Ramos (cell line): ENCODE measurements around the gene FRMD4A.
"Not testable (repeated sequence)": the region's sequence is repeated elsewhere in the genome, so short reads cannot be mapped to it uniquely, and the experiment has no call there.

Source experiments
- in situ Hi-C: fragments of 300-500 bp; cut with MboI; formaldehyde crosslinking; loops from one replicate; pipeline ENCODE4 v1.14.3; 2022; ENCODE audit warnings: low sequenced_read_pairs; ENCODE audit not compliant: unreplicated experiment

FRMD4A gene

GRCh38 chr10:13971601-13972475 lies 358.9 kb downstream of the FRMD4A start:
- in situ Hi-C loops = no loop called here

GRCh38 chr10:13970957-13971353 lies 359.8 kb downstream of the FRMD4A start:
- in situ Hi-C loops = no loop called here

DNA sequence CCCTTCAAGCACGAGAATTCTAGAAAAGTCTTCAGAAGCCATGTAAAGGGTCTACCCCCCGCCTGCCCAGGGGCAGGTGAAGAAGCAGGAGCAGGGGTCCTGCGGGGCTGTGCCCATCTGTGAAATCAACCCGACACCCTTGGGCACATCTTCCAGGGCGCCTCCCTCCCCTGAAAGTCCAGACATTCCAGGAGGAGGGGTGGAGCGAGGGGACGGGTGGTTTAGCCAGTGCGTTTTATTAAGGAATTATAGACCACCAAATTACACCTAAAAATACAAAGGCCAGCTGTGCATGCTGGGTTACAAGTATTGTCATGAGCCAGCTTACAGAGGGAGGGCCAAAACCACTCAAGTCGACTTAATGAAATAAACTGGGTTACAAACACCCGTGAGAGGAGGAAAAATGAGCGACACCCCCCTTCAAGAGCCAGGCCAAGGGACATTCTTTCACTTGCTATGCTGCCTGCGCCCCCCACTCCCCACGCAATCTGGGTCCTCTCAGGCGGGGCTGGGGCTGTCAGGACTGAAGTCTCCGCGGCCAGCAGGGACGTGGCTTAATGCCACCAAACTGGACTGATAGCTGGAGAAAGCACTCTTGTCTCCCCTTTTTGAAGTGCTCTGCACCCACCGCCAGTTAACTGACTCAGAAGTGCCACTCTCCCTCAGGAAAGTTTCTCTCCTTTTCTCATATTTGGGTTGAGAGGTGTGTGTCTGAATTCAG lies 360.3 kb downstream of the FRMD4A start:
- in situ Hi-C loops = no loop called here

DNA sequence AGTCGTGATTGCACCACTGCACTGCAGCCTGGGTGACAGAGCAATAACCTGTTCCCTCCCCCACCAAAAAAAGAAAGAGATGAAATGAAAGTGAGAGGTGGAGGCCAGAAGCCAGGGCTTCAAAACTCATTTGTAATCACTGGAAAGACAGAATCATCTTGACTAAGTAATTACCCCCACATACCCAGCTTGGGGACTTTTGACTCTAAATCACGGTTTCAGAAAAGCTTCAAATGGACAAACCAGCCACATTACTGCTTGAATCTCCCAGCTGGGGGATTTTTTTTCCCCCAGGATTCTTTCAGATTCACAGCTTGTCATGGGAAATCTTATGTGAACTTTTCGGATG lies 361.0 kb downstream of the FRMD4A start:
- in situ Hi-C loops = no loop called here

DNA sequence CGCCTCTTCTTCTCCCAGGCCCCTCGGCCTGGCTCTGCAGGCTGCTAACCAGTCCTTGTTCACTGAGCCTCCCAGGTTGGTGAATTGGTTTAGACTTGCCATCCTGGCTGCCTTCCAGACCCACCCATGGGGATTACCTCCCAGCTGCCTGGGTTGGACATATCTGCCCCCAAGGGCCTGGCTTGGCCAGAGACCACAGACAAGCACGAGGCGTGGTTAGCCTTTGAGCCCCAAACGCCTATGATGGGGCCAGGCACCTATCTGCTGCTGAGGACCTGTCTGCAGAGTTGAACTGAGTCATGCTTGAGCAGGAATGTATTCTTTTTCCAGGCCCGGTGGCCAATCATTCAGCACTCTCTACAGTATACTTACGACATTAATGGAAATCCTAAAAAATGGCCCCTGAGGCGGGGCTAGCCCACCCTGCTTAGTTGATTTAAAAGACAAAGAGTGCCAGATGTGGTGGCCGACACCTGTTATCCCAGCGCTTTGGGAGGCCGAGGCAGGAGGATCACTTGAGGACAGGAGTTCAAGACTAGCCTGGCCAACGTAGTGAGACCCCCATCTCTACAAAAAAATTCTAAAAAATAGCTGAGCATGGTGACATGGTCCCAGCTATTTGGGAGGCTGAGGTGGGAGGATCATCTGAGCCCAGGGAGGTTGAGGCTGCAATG lies 361.5 kb downstream of the FRMD4A start:
- in situ Hi-C loops = no loop called here

DNA sequence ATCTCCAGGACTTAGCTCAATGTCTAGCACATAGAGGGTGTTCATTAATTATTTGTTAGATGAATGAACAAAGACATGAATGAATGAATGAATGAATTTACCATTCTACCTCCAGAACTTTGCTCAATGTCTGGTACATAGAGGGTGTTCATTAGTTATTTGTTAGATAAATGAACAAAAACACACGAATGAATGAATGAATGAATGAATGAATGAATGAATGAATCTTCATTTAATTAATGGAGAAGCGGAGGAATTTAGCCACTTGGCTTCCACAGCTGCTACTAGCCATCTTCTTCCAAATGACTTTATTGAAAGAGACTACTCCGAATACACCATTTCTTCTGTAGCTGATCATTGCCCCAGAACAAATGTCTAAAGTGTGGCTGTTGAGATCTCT lies 368.9 kb downstream of the FRMD4A start:
- in situ Hi-C loops = no loop called here

- in situ Hi-C loops = no loop called here
Measured at GRCh38 chr10:13961097-13961496, 369.6 kb downstream of the FRMD4A start.

DNA sequence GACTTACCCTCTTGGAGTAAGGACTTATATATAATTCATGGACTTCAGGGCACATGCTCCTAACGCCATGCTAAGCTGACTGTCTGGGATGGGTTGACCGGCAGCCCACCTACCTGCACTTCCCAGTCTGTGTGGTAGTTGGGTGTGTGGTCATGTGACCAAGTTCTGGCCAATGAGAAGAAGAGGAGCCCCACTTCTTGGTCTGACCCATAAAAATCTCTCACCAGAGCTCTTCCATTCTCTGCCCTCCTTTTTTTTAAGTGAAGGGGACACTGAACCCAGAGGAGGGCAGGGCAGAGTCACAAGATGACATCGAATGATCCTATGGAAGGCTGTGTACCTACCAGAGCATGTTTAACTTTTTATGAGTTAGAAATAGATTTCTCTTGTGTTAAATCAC lies 370.1 kb downstream of the FRMD4A start:
- in situ Hi-C loops = no loop called here

DNA sequence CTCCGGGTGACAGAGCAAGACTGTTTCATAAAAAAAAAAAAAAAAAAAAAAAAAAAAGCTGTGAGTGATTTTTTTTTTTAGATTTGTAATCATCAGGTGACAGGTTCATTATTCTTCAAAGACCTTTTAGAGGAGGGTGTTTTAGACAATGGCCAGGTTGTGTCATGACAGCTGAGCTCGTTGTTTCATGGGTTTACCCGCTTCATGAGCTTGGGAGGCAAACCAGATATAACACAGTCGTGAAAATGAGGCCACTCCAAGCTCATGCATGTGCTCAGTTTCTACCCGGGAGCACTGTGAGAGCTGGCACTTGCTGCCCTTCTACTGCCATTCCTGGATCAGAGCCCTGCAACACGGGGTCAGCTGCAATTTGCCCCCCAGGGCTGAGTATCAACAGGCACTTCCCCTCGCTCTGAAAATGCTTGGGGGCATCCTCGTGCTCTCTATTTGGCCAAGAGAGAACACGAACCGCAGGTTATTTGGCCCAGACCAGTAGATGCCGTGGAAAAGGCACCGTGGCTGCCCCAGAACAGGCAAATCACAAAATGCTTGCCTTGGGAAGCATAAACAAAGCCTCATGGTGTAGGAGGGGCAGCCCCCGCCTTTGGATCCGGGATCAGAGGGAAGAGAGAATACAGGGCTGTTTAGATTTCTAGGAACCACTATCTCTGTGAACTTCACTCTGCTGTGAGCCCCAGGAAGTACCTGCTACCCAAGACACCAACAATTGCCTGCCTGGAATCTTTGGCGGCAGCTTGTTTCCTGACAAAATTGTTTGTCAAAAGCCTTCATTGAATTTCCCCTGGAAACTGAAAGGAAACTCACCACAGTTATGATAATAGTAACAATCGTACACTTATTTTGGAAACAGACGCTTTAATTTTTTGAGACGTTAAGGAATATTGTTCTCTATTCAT lies 371.0 kb downstream of the FRMD4A start:
- in situ Hi-C loops = no loop called here

GRCh38 chr10:13957856-13958255 lies 372.9 kb downstream of the FRMD4A start:
- in situ Hi-C loops = no loop called here

DNA sequence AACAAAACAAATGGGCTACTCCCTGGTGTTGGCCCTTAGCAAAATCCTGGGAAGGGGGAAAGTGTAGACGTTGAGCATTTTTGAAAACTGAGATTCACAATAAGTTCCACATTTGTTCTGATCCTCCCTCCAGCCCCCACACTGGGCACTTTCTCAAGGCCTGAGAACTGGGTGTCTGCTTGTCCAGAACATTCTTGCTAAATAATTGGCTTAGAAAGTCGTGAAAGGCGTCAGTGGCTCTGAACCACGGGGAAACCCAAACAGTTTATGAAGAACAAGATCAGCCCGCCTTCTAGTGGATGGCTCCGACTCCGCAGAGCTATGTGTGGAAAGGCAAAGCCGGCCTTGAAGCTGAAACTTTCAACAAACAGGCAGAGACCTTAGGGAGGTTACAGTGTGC lies 373.9 kb downstream of the FRMD4A start:
- in situ Hi-C loops = no loop called here

DNA sequence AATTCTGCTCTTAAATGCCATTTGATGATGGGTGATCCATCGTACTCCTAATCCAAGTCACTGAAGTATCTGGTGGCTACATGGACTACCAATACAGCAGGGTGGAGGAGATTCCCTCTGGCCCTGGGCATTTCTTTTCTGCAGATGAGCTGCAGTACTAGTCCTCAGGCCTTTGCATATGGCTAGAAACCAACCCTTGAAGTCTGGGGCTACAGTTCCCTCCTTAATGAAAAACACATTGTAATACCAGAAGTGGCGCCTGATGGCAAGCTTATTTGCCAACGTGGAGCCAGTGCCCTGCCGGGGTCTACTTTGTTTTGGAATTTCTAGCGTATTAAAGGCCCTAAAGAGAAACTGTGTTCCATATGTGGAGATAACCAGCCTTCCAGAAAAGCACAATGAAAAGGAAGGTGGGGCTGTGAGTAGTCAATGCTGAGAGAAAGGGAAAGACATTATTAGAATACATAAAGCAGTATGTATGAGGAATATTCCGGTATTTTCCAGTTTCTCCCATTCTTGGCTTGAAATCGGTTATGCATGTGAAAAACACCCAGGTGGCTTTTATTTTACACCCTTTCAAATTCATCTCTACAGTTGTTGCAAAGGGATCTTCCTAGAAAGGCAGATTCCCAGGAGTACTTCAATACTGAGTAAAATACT lies 375.2 kb downstream of the FRMD4A start:
- in situ Hi-C loops = no loop called here

GRCh38 chr10:13954195-13954594 lies 376.5 kb downstream of the FRMD4A start:
- in situ Hi-C loops = not testable (repeated sequence)

DNA sequence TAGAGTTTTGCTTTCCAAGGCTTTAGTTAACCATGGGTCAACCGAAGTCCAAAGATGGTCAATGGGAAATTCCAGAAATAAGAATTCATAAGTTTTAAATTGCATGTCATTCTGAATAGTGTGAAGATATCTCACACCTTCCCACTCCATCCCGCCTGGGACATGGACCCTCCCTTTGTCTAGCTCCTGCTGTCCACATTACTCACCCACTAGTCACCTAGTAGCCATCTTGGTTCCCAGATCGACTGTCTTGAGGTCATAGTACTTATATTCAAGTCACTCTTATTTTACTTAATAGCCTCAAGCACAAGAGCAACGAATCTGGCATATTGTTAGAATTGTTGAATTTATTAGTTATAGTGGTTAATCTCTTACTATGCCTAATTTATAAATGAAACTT lies 377.4 kb downstream of the FRMD4A start:
- in situ Hi-C loops = no loop called here

- in situ Hi-C loops = no loop called here
Measured at GRCh38 chr10:13950543-13950939, 380.2 kb downstream of the FRMD4A start.

DNA sequence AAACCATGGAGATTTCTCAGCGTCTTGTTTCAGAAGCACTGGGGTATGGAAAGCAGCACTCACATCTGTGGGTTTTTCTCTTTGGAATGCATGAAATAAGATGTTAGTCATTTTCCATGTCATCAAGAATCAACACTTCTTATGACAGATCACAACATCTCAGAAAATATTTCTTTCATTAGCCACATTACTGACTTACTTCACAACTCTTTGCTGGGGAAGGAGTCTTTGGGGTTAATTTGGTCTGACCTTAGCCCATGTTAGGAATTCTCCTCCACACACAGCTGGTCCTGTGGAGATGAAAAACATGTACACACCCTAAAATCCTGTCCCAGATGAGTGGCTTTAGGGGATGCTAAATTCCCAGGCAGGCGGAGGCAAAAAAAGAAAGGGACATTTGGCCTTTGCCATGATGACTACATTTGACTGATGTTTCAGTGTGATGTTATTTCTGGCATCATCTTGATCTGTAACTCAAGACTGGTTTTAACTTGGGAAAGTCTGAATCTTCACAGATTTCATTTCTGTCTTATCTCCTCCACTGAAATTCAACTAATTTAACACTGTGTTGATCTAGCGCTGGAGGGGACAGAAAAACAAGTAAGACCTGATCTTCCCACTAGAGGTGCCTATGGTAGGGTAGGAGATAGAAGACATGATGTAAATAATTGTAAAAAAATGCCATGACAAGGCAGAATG lies 380.7 kb downstream of the FRMD4A start:
- in situ Hi-C loops = no loop called here

DNA sequence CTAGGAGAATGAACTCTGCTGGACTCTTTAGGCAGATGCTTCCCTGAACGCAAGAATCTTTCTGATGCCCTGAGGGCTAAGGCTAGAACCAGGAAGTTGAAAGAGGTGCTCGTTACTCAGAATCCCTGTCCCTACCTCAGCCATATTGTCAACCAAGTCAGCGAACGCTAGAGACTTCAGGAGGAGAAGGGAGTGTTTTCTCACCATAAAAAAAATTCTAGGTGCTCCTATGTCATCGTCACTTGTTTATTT lies 384.6 kb downstream of the FRMD4A start:
- in situ Hi-C loops = no loop called here

DNA sequence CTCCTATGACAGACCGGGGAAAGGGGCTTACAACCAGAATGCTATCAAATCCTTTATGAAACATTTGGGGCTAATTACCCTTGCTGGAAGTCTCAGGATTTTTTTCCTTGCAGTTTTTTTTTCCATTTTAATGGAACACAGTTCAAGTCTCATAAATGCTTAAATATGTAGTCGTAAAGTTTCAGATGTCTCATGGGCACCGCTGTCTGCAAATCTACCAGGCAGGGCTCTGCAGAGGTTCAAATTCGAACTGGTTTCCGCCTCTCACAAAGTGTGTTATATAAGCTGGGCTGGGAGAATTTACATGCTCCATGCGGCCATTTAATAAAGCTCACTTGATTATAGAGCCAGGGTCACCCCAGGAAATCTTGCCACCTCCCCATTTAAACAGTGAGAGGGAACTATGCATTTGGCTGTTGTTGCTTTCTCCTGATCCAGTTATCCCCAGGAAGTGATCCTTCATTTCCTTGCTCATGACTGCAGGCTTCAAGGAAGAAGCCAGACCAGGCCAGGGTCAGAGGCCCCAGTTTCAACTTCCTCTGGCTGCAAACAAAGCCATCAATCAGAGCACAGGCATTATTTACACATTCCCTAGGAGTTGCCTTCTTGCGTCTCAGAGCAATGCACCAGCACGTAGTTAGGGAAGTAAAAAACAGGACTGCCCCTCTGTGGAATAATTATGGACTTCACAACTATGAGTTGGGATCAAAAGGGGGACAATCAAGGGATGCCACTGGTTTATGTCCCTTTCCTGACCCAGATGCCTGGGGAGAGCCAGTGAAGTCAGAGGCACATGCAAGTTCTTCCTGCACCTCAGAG lies 385.1 kb downstream of the FRMD4A start:
- in situ Hi-C loops = no loop called here

GRCh38 chr10:13944823-13945222 lies 385.9 kb downstream of the FRMD4A start:
- in situ Hi-C loops = no loop called here
